Epithelial cell of esophagus (primary cell): ENCODE data around the gene CUL3.

Source experiments
- DNase-seq: peaks from one replicate; pipeline ENCODE4 v3.0.0; 2010; ENCODE audit warnings: low read depth
- H3K4me3 ChIP-seq: 2 replicates; pipeline ENCODE4 v1.5.1; 2011; ENCODE audit warnings: mild to moderate bottlenecking, low read length, control low read depth
- TF ChIP-seq, protein P1 (sequence below): IDR thresholded peaks from 2 replicates; pipeline ENCODE4 v1.5.1; 2011; ENCODE audit warnings: low read depth, mild to moderate bottlenecking, low read length, control low read depth, inconsistent platforms; ENCODE audit not compliant: insufficient read depth; ENCODE audit errors: missing control alignments

The CUL3 gene

DNA sequence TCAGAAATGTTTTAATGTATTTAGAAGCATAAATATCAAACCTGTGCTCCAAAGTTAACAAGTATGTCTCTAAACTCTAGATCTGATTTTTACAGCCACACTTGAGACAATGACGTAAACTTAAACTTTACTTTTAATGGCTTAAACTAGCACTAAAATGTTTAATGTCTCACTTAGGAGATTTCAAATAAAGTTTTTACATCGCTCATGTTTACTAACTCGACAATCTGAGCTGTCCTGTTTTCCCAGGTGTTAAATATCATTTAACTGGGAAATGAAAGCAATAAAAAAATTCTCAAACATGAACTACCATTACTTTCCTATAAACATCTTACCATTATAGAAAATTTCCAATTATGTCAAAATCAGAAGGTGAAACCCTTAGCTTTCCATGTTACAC, 113.0 kb downstream of the CUL3 start:
- TF ChIP-seq, protein P1, sequence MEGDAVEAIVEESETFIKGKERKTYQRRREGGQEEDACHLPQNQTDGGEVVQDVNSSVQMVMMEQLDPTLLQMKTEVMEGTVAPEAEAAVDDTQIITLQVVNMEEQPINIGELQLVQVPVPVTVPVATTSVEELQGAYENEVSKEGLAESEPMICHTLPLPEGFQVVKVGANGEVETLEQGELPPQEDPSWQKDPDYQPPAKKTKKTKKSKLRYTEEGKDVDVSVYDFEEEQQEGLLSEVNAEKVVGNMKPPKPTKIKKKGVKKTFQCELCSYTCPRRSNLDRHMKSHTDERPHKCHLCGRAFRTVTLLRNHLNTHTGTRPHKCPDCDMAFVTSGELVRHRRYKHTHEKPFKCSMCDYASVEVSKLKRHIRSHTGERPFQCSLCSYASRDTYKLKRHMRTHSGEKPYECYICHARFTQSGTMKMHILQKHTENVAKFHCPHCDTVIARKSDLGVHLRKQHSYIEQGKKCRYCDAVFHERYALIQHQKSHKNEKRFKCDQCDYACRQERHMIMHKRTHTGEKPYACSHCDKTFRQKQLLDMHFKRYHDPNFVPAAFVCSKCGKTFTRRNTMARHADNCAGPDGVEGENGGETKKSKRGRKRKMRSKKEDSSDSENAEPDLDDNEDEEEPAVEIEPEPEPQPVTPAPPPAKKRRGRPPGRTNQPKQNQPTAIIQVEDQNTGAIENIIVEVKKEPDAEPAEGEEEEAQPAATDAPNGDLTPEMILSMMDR: no peak
- DNase-seq: no peak
- H3K4me3 ChIP-seq: no peak overlapping the region

DNA sequence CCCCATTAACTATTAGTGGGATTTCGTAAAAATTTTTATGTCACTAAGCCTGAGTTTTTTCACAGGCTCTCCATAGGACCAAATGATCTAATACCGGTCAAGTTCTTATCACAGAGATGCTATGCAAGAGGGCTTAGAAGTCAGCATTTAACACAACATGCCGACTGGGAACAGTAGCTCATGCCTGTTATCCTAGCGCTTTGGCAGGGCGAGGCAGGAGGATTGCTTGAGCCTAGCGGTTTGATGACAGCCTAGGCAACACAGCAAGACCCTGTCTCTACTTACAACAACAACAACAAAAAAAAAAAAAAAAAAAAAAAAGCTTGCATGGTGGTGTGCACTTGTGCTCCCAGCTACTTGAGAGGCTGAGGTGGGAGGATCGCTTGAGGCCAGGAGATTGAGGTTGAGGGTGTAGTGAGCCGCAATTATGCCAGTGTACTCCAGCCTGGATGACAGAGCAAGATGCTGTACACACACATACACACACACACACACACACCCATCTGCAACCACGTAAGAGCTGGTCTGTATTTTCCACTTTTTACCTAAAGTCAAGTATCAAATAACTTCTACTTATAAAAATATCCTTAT, 115.7 kb downstream of the CUL3 start:
- no peak for DNase-seq
- no peak overlapping the region for H3K4me3 ChIP-seq
- TF ChIP-seq, protein P1: no peak

DNA sequence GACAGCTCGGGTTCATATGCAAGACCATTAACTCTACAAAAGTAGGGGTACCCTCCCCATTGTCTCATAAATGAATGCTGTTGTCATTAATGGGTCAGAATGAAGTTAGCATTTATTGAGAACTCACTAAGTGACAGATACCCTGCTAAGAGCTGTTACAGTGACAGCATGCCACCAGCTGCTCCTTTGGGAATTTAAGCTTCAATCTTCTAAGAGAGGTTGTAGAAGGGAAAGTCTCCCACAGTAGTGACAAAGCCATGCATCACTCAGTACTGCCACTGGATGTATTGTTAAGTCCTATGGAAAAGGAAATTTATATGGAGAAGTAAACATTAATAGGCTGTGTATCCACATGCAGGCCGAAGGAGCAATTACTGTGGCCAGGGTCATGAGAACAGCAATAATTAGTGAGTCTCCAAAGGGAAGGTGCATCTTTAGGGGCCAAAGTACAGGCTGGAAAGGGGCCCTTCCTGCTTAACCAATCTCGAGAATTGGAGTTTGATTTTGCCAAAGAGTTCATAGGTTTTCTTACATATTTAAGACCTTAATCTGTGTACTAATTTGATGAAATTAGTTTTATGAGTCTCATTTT, 118.8 kb downstream of the CUL3 start:
- no peak for DNase-seq
- TF ChIP-seq, protein P1: no peak
- H3K4me3 ChIP-seq: no peak overlapping the region

DNA sequence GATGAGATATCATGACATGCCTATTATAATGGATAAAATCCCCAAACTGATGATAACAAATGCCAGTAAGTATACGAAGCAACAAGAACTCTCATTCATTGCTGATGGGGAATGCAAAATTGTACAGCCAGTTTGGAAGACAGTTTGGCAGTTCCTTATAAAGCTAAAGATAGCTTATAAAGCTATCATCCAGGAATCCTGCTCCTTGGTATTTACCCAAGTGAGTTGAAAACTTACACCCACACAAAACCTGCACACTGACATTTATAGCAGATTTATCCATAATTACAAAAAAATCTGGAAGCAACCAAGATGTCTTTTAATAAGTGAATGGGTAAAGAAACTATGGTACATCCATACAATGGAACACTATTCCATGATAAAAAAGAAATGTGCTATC, 123.8 kb downstream of the CUL3 start:
- TF ChIP-seq, protein P1: no peak
- no peak for DNase-seq
- H3K4me3 ChIP-seq: no peak overlapping the region

DNA sequence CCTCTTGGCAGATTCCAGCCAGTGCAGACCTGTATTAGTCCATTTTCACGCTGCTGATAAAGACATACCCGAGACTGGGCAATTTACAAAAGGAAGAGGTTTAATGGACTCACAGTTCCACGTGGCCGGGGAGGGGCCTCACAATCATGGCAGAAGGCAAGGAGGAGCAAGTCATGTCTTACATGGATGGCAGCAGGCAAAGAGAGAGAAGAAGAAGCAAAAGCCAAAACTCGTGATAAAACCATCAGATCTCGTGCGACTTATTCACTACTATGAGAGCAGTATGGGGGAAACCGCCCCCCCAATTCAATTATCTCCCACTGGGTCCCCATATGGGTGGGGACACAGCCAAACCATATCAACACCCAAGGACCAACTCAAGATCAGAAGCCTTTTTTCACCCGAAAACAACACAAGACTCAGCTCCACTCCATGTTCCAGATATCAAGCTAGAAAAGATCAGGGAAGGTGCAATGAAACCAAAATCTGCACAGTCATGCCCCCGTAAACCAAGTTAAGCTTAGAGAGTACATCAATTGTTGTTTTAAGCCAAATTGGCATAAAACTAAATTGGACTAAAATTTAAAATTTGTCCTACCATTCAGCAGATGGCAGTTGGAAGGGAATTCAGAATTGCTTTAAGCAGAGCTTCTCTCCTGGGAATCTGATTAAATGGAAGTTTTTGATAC, 127.6 kb downstream of the CUL3 start:
- DNase-seq: no peak
- H3K4me3 ChIP-seq: no peak overlapping the region

DNA sequence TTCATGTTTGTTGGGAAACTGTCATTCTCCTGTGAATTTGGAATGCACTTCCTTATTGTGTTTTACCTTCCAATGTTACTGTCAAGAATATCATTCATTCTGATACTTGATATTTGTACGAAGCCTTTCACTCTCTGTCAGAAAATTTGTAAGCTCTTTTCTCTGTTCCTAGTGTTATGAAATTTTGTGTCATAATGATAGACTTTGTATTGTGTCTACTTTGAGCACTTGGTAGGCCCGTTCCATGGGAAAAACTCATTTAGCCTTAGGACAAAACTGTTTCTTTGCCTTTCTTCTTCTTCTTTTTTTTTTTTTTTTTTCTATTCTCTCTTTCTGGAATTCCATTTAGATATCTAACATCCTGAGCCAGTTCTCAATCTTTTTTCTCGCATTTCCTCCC, 131.3 kb downstream of the CUL3 start:
- no peak for DNase-seq
- TF ChIP-seq, protein P1: no peak
- H3K4me3 ChIP-seq: no peak overlapping the region

More for the DNA sequence above, 127.6 kb downstream of the CUL3 start:
- TF ChIP-seq, protein P1: no peak
